NCI-H1048 (cell line): ENCODE measurements around the gene PCGF5.
"Not testable (repeated sequence)": the region's sequence is repeated elsewhere in the genome, so short reads cannot be mapped to it uniquely, and the experiment has no call there.

Experiments used
- DNase-seq: peaks from one replicate; lab custom pipeline; 2025; lab: John Stamatoyannopoulos, UW

Gene PCGF5

DNA sequence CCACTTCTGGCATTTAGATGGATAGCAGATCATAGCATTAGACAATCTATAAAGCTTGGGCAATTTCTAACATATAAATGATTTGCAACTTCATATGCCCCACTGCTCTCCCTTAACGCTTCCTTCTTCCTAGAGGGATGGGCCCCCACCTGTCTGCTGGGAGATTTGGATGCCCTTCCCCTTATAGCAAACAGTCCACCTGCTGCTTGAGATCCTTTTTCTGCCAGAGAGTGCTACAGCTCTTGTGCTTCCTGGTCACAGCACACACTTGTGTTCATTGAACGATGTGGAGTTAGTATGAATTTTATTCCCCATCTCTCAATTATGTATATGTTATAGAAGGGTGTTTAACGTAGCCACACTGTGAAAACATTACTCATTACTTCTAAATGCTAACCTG lies 10.4 kb upstream of the PCGF5 start:
- no peak for DNase-seq

GRCh38 chr10:91210435-91210834 lies 10.0 kb upstream of the PCGF5 start:
- DNase-seq: no peak

DNA sequence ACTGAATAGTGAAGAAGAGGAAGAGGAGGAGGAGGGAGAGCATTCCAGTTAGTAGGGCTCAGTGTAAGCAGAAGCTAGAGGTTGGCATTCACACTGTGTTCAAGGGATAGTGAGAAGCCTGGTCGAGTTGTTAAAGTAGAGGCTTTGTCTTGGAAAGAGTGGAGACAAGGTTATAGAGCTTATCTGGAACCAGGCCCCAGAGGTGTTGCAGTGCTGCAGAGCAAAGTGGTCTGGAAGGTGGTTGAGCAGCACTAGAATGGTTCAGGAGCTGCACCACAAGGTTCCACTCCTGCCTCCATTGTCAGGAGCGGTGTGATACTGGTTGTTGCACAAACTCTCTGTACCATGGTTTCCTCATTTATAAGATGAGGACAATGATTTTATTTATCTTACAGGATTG lies 8.8 kb upstream of the PCGF5 start:
- no peak for DNase-seq

DNA sequence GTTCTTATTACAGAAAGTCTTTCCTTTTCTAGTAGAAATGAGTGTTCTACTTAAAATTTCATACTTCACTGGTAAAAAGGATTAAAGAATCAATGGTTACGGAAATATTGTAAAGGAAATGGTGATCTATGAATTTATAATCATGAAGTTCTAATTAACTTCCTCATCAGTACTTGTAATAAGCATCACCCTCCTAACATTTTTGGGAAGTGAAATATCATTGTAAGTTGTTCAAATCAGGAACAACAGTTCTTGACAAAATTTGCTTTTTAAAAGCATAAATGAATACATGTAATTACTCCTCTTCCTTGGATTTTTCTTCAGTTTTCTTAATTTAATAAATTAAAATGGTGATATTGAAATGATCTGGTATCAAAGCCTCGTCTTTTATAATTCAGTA lies 5.6 kb upstream of the PCGF5 start:
- DNase-seq: no peak

- no peak for DNase-seq
Measured at GRCh38 chr10:91215384-91215783, 5.1 kb upstream of the PCGF5 start.

DNA sequence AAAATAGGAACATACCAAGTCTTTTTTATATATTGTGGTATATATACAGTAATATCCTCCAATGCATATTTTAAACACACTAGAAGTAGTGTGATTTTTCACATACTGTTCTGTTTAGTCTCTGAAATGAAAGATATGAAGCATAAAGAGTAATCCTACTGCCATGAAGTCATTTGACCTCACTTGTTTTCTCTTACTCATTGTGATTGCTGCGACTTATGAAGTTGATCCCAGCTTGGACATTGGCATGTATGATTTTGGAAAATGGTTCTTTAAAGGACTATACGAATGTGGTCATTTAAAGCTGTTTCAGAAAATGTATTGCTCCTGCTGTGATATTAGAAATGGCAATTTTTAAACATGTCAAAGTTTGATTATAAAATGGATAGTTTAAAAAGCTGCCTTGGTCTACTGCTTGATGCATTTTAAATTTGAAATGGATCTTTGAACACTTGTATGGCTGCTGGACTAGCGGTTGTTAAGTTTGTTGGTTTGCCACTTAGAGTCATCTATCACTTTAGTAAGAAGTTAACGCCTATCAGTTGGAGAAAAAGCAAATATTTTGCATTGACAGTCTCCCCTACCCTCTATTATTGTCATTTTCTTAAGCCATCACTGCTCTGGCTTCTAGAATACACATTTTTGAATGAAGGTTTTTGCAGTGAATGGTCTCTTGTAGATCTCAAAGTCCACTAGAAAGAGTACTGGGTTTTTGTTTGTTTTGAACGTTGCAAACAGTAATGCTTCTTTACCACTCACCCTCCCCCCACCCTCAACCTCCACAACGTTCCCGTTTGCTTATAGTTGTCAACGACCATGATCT lies 881 bp upstream of the PCGF5 start:
- DNase-seq: no peak

DNA sequence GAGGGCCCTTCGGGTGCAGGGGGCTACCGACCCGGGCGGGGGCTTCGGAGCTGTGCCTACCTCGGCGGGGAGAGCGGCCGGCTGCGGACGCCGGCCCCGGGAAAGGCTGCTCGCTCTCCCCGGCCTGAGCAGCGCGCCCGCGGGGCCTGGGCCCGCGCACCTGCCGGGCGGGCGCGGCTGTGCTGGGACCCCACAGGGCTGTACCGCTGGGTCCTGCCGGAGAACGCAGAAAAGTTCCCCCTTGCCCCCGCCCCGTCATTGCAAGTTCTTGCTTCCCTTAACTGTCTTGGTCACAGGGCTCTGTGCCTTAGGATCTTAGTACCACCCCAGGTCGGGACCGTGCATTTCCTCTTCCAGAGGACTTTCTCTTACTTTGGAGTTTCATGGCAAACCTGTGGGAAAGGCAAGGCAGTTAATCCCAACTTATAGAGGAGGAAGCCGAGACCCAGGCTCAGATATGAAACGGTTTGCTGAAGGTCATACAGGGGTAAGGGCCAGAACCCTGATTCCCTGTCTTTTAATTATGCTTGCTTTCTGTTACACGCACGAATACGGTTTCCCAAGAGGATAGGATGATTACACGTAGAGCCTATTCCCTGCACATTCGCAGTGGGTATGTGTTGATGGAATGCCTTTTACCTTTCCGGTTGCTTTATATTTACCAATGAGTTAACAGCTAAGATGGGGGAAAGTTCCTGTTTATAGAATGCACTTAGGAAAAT lies 652 bp downstream of the PCGF5 start:
- no peak for DNase-seq

- no peak for DNase-seq
Measured at GRCh38 chr10:91226093-91226492, 5.6 kb downstream of the PCGF5 start.

GRCh38 chr10:91227576-91227975 lies 7.1 kb downstream of the PCGF5 start:
- no peak for DNase-seq

- DNase-seq: no peak
Measured at GRCh38 chr10:91229683-91230082, 9.2 kb downstream of the PCGF5 start.

GRCh38 chr10:91238191-91238590 lies 17.7 kb downstream of the PCGF5 start:
- no peak for DNase-seq

- DNase-seq: no peak
Measured at GRCh38 chr10:91239789-91240188, 19.3 kb downstream of the PCGF5 start.

DNA sequence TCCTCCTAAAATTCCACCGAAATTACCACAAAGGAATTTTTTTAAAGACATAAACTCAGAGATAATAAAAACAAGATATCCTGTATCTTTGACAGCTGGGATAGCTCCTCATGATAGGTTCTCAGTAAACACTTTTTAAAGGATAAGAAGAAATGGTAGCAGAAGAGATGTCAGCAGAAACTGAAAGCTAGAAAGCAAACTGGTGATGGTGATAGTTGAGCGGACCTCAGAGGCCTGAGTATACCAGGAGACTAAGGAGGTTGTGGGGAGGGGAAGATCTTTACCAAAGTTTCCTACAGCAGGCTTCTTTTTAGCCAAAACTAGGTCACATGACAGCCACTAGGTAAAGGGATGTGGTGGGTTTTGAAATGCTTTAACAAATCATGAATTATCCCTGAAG lies 22.5 kb downstream of the PCGF5 start:
- no peak for DNase-seq

DNA sequence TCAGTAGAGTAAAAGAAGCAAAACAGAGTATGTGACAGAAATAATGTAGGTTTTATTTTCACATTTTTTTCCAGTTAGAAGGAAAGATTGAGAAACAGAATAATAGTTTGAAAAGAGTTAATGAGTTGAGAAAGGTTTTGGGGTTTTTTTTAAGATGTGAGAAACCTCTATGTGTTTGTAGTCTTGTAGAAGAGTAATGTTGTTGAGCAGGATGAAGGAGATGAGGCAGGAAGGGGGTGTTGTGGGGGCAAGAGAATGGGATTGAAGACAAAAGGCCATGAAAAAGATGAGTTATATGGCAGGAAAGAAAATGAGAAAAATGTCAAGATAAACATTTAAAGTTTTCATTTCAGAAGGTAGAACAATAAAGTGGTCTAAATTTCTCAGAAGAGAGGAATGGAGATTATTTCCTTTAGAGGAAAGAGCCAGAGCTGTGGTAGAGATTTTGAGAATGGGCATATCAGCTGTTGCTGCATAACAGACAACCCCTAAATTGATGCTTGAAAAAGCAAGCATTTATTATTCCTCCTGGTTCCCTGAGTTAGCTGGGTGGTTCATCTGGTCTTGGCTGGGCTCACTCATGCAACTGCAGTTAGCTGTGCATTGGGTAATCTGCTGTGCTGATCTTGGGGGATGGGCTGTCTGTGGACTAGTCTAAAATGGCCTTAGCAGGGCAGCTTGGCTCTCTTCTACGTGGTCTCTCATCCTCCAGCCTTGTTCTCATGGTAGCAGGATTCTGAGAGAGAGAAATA lies 27.1 kb downstream of the PCGF5 start:
- no peak for DNase-seq

DNA sequence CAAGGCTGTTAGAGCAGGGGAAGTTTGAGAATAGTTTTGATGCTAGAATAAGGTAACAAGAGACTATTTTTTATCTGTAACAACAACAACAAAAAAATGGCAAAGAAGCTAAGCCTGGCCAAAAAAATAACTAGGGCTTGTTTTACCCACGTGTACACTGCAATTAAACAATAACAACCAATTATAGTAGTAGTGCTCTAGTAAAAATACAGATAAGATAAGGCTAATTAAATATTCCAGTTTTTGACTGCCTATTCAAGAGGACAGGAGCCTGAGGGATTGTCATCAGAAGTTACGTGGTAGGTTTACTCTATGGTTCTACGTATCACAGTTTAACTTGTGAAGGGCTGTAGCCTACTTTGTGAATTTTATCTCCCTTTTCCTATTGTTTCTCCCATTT lies 29.2 kb downstream of the PCGF5 start:
- DNase-seq: no peak

- no peak for DNase-seq
Measured at GRCh38 chr10:91250341-91250740, 29.9 kb downstream of the PCGF5 start.

DNA sequence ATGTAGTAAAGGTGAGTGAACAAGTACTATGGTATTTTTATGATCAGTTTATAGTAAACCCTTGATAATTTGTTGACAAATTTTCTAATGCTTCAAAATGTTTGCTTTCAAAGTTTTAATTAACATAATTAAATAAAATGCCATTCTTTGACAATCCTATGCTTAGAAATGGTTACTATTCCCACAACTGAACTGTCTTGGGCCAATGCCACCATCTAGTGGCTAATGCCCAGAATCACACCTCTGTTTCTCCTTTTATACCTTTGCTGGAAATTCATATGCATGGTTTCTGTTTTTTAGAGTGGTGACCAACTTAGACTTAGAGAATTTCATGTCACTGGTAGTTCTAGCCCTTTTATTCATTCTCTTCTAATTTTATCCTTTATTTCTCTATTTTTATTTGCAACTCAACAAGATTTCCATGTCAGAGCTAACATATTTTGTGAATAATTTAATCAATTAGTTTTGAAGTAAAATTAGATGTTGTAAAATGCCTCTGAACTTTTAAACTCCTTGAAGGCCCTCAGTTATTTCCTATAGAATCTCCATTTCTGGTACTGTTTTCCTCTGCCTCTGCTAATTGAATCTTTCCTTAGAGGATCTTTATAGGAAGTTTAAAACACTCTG lies 31.1 kb downstream of the PCGF5 start:
- DNase-seq: no peak

DNA sequence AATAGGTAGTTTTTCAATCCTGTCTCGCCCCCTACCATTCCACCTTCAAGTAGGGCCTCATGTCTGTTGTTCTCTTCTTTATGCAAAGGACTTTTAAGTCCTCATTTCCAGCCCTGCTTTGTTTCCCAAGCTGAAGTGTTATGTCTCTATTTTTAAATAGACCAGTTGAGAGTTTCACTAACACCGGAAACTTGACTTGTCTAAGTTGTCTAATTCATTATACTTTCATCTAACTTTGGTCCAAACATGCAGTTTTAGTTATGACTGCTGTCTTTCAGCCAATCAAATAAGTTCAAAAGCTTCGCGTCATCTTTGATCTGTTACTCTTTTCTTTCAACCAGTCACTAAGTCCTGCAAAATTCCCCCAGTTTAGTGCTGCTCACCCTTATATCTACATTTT lies 32.8 kb downstream of the PCGF5 start:
- DNase-seq: no peak

- no peak for DNase-seq
Measured at GRCh38 chr10:91257310-91257709, 36.8 kb downstream of the PCGF5 start.

DNA sequence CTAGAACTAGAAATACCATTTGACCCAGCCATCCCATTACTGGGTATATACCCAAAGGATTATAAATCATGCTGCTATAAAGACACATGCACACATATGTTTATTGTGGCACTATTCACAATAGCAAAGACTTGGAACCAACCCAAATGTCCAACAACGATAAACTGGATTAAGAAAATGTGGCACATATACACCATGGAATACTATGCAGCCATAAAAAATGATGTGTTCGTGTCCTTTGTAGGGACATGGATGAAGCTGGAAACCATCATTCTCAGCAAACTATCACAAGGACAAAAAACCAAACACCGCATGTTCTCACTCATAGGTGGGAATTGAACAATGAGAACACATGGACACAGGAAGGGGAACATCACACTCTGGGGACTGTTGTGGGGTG lies 40.0 kb downstream of the PCGF5 start:
- not testable (repeated sequence) for DNase-seq

- DNase-seq: no peak
Measured at GRCh38 chr10:91271886-91272285, 51.4 kb downstream of the PCGF5 start.

DNA sequence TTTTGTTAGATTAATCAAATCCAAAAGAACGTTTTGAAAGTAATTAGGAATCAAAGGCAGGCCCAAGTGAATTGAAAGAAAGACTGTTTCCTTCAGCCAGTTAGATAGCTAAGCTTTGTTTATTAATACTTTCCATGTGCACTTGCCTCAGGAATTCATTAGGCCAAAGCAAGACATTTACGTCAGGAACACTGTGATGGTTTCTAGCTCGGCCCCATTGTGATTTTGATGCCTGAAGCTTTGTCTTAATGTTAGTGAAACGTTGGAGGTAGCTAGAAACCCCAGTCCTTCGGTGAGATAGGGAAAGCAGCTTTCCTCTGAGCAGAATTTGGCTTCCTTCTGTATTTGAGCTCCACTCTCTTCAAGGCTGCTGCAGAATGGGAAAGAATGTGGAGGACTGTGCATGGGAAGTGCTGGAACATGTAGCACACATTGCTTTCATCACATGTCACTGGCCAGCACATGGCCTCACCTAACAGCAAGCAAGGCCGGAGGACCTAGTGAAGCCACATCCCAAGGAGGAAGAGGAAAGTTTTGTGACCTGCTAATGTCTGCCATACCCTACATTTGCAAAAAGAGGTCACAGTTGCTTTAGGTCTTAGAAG lies 64.1 kb downstream of the PCGF5 start:
- no peak for DNase-seq
